ENCODE measurements around the gene GMIP. TPM values are rescaled to one million over a fixed set of nuclear protein-coding genes. Genes with fewer than 3 reads are reported as not detected.

The GMIP gene
- total and polyA plus RNA-seq, 3 donors from 2014 or later = 8.8 to 15.2 (median 13.4) TPM

- no peaks in the 10 kb centered on the region for H3K9me3 ChIP-seq
- intact Hi-C loops (cut with DNase I; ENCODE audit: low total_unique reads) = no loop called here
- H3K36me3 ChIP-seq (ENCODE audit: low read depth, missing control alignments) = no peaks in the 10 kb centered on the region
- WGBS, 2 donors = 69 to 89% methylated on average over 34 to 48 of the region's 48 CpGs
- H3K4me1 ChIP-seq = peaks cover 25% of the 10 kb centered on the region
- peak overlapping the region; percentile 18 to 35 for H3K27ac ChIP-seq
- H3K27me3 ChIP-seq = no peaks in the 10 kb centered on the region
- H3K4me3 ChIP-seq = peak overlapping the region in 1 of 2 donors; percentile 74
- TF ChIP-seq CTCF (IDR thresholded peaks at IDR 0.05) (no peak), POLR2A (IDR thresholded peaks at IDR 0.05) (no peak)
- no peak for DNase-seq
These were observed 16.7 kb downstream of the GMIP start for GRCh38 chr19:19626516-19627472.

GRCh38 chr19:19624032-19624570 is 19.4 kb downstream of the GMIP start:
- no peaks in the 10 kb centered on the region for H3K27me3 ChIP-seq
- TF ChIP-seq CTCF (IDR thresholded peaks at IDR 0.05) (no peak), POLR2A (IDR thresholded peaks at IDR 0.05) (no peak)
- no peaks in the 10 kb centered on the region for H3K36me3 ChIP-seq (ENCODE audit: low read depth, missing control alignments)
- peaks cover 25% of the 10 kb centered on the region for H3K4me1 ChIP-seq
- peak overlapping the region in 1 of 2 donors; percentile 9 for H3K27ac ChIP-seq
- WGBS, 2 donors = 91 to 95% methylated on average over 6 to 19 of the region's 19 CpGs
- no peak for DNase-seq
- intact Hi-C loops (cut with DNase I; ENCODE audit: low total_unique reads) = no loop called here
- no peaks in the 10 kb centered on the region for H3K9me3 ChIP-seq
- H3K4me3 ChIP-seq = no peak overlapping the region

- peak overlapping the region in 1 of 2 donors; percentile 9 for H3K27ac ChIP-seq
- no peaks in the 10 kb centered on the region for H3K36me3 ChIP-seq (ENCODE audit: low read depth, missing control alignments)
- WGBS, 2 donors = 48 to 67% methylated on average over 5 of the region's 5 CpGs
- TF ChIP-seq POLR2A (IDR thresholded peaks at IDR 0.05) (no peak), CTCF (IDR thresholded peaks at IDR 0.05) (no peak)
- intact Hi-C loops (cut with DNase I; ENCODE audit: low total_unique reads) = no loop called here
- no peaks in the 10 kb centered on the region for H3K27me3 ChIP-seq
- DNase-seq = peak; percentile 68
- H3K4me3 ChIP-seq = no peak overlapping the region
- peaks cover 25% of the 10 kb centered on the region for H3K4me1 ChIP-seq
- H3K9me3 ChIP-seq = no peaks in the 10 kb centered on the region
These were observed 20.1 kb downstream of the GMIP start for GRCh38 chr19:19623383-19623782.

GRCh38 chr19:19619849-19620210 is 23.6 kb downstream of the GMIP start:
- H3K4me1 ChIP-seq = peaks cover 16% of the 10 kb centered on the region
- no peak overlapping the region for H3K4me3 ChIP-seq
- DNase-seq = no peak
- intact Hi-C loops (cut with DNase I; ENCODE audit: low total_unique reads) = no loop called here
- no peaks in the 10 kb centered on the region for H3K9me3 ChIP-seq
- no peak for TF ChIP-seq POLR2A (IDR thresholded peaks at IDR 0.05)
- TF ChIP-seq CTCF (IDR thresholded peaks at IDR 0.05) = no peak
- WGBS, 2 donors = 77 to 87% methylated on average over 7 of the region's 7 CpGs
- no peaks in the 10 kb centered on the region for H3K36me3 ChIP-seq (ENCODE audit: low read depth, missing control alignments)
- no peak overlapping the region for H3K27ac ChIP-seq
- no peaks in the 10 kb centered on the region for H3K27me3 ChIP-seq

Data from testis (tissue), 3 donors.